ENCODE results near the gene GEMIN7.

DNA sequence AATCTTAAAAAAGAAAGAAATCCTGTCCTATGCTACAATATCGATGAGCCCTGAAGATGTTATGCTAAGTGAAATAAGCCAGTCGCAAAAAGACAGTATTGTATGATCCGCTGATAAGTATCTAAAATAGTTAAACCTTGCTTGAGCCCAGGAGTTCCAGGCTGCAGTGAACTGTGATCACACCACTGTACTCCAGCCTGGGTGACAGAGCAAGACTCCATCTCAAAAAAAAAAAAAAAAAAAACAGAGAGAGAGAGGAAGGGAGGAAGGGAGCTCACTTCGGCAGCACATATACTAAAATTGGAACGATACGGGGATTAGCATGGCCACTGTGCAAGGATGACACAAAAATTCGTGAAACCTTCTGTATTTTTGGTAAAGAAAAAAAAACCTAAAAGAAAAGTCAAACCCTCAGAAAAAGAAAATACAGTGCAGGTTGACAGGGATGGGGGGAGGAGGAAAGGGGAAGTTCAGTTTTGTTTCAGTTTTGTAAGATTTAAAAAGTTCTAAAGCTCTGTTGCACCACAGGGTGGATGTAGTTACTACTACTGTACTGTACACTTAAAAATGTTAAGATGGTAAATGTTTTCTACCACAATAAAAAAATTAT is 31.8 kb upstream of the GEMIN7 start:
- TF ChIP-seq CTCF (conservative IDR thresholded peaks at IDR 0.05; ENCODE audit: low read depth, low read length) = no peak
- TF ChIP-seq EZH2 (IDR thresholded peaks at IDR 0.05; ENCODE audit: borderline replicate concordance, low read depth, low read length, poor library complexity, severe bottlenecking) = no peak

Measured in A673 (cell line).